Measurements from ENCODE around the gene FRA10AC1. TPM values are rescaled to one million over a fixed set of nuclear protein-coding genes. Genes with fewer than 3 reads are reported as not detected.
A peak's percentile ranks its signal among the peaks of the same experiment; 100 is the strongest.
"Not testable (repeated sequence)": the region's sequence is repeated elsewhere in the genome, so short reads cannot be mapped to it uniquely, and the experiment has no call there.

FRA10AC1 gene
- total RNA-seq, 2 experiments from 2014 or later, result 18.9 to 29.4 TPM

DNA sequence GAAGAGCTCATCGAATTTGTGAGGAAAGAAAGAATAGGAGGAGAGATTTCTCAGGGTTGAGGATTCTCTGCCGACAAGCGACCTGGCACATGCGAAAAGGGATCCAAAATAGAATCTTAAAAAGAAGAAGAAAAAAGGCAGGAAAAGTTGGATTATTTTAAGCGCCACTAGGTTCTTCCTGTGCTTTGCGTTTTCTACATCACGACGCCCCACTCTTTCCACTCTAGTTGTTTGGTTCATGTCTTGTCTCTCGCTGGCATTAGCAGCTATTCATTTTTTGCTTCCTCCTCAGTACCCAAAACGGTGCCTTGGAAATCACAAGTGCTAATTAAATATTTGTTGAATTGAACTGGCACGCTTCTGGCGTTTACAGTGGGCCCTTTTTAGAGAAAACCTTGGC lies 674 bp upstream of the FRA10AC1 start:
- H3K9me3 Mint-ChIP-seq (ENCODE audit: low read depth), result no peaks in the 10 kb centered on the region
- ChIA-PET POLR2A (interaction anchor here (0.8 kb wide), 1 partner anchor 19 kb away, joined by 6 read pairs; no protein-coding TSS in a partner anchor), CTCF (interaction anchor here (0.6 to 1.7 kb wide), 9 partner anchors 9 to 565 kb away, joined by 4 to 6 read pairs (median 4); no protein-coding TSS in a partner anchor)
- ATAC-seq (no peak), DNase-seq (peak; percentile 8)
- H3K4me1 Mint-ChIP-seq, result peaks cover 36% of the 10 kb centered on the region
- H3K36me3 Mint-ChIP-seq (ENCODE audit: low read depth), result peaks cover 12% of the 10 kb centered on the region
- no peak overlapping the region for H3K4me3 Mint-ChIP-seq
- intact Hi-C loops (cut with DNase I, micrococcal nuclease), result loop anchor here (2.0 to 10.0 kb wide), 8 partner anchors 114 to 1989 kb away; partner anchors contain the start of genes TCTN3 (in 2 of the 2), HELLS (in 1 of the 2), KIF11 (in 1 of the 2) and NOC3L (in 1 of the 2)
- H3K27me3 Mint-ChIP-seq, result no peaks in the 10 kb centered on the region
- no peak overlapping the region for H3K27ac Mint-ChIP-seq

DNA sequence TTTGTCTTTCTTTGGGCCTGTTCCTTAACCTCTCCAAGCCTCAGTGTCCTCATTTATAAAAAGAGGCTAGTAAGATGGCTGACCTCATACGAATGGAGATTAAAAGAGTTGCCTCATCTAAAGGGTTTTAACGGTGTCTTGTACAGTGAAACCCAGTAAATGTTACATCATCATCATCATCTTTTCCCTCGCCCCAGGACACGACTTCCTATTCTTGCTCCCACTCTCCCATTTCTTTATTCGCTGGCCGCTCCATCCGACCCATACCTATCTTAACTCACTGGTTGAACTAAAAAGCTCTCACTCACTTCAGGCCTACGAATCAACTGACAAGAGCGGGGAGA lies 554 bp downstream of the FRA10AC1 start:
- DNase-seq (peak; percentile 24), ATAC-seq (peak; percentile 28)
- peaks cover 24% of the 10 kb centered on the region for H3K4me1 Mint-ChIP-seq
- H3K27ac Mint-ChIP-seq, result no peak overlapping the region
- CTCF ChIA-PET, result interaction anchor here (0.6 to 1.7 kb wide), 10 partner anchors 10 to 618 kb away, joined by 3 to 6 read pairs (median 4); partner anchors contain the start of gene MYOF
- H3K9me3 Mint-ChIP-seq (ENCODE audit: low read depth), result no peaks in the 10 kb centered on the region
- intact Hi-C loops (cut with DNase I, micrococcal nuclease), result loop anchor here (1.0 to 10.0 kb wide), 15 partner anchors 50 to 1990 kb away; partner anchors contain the start of genes CEP55 (in 2 of the 2), HELLS (in 2 of the 2), NOC3L (in 2 of the 2) and SLC35G1 (in 2 of the 2)
- no peak overlapping the region for H3K4me3 Mint-ChIP-seq
- peaks cover 18% of the 10 kb centered on the region for H3K36me3 Mint-ChIP-seq (ENCODE audit: low read depth)
- no peaks in the 10 kb centered on the region for H3K27me3 Mint-ChIP-seq
- POLR2A ChIA-PET, result interaction anchor here (0.6 to 1.2 kb wide), 2 partner anchors 193 to 854 kb away, joined by 3 read pairs; partner anchors contain the start of gene EXOC6

DNA sequence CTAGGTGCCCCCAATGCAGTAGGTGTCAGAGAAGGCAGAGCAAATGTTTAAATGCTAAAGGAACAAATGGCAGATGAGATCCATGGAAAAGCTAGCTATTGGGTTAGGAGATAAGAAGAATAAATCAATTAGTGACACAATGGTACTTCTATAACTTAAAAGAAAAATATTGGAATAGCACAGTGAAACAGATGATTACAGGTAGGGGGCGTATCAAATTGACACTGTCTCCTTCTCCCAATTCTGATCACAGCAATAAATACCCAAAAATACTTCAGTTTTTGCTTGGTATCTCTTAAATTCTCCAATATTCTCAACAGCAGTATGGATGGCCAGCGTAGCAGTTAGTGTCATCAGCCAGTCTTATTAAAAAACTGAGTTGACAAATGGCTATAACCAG lies 5.2 kb downstream of the FRA10AC1 start:
- ChIA-PET CTCF (interaction anchor here (0.9 kb wide), 1 partner anchor 119 kb away, joined by 4 read pairs; no protein-coding TSS in a partner anchor), POLR2A (interaction anchor here (0.6 kb wide), 1 partner anchor 828 kb away, joined by 3 read pairs; no protein-coding TSS in a partner anchor)
- Mint-ChIP-seq H3K36me3 (ENCODE audit: low read depth) (peaks cover 38% of the 10 kb centered on the region), H3K27ac (no peak overlapping the region), H3K27me3 (no peaks in the 10 kb centered on the region), H3K4me1 (peaks cover 19% of the 10 kb centered on the region), H3K4me3 (no peak overlapping the region), H3K9me3 (ENCODE audit: low read depth) (no peaks in the 10 kb centered on the region)
- DNase-seq, result no peak
- intact Hi-C loops (cut with DNase I, micrococcal nuclease), result no loop called here
- ATAC-seq, result no peak

DNA sequence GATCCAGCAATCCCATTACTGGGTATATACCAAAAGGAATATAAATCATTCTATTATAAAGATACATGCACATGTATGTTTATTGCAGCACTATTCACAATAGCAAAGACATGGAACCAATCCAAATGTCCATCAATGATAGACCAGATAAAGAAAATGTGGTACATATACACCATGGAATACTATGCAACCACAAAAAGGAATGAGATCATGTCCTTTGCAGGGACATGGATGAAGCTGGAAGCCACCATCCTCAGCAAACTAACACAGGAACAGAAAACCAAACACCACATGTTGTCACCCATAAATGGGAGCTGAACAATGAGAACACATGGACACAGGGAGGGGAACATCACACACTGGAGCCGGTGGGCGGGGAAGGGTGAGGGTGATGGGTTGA lies 5.8 kb downstream of the FRA10AC1 start:
- H3K9me3 Mint-ChIP-seq (ENCODE audit: low read depth); DNase-seq; ATAC-seq; intact Hi-C loops (cut with DNase I, micrococcal nuclease); H3K27me3 Mint-ChIP-seq; H3K4me3 Mint-ChIP-seq; H3K27ac Mint-ChIP-seq; POLR2A ChIA-PET: not testable (repeated sequence)
- H3K36me3 Mint-ChIP-seq (ENCODE audit: low read depth), result peaks cover 40% of the 10 kb centered on the region
- peaks cover 19% of the 10 kb centered on the region for H3K4me1 Mint-ChIP-seq
- CTCF ChIA-PET, result interaction anchor here (0.9 kb wide), 1 partner anchor 120 kb away, joined by 4 read pairs; no protein-coding TSS in a partner anchor

DNA sequence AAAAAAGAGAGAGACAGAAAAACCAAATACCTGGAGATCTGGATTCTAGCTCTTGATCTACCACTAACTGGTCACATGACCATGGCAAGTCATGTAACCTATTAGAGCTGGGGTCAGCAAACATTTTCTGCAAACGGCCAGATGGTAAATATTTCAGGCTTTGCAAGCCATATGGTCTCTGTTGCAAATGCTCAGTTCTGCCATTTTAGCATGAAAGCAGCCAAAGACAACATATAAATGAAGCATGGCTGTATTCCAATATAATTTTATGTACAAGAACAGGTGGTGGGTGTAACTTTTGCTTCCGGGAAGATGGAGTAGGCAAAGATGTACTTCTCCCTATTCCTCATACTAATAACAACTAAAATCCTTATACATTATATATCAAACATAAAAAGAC lies 6.7 kb downstream of the FRA10AC1 start:
- POLR2A ChIA-PET, result no interaction called here

DNA sequence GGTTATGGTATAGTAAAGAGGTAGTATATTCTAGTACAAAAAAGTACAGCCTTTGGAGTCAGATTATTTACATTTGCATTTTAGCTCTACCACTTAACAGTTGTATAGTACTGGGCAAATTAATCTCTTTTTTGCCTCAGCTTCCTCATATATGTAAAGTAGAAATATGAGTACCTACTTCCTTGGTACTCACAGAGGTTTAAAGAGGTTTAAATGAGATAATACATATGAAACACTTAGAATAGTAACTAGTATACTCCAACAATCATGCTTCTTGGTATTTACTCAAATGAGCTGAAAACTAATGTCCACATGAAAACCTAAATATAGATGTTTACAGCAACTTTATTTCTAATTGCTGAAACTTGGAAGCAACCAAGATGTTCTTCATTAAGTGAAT lies 14.7 kb downstream of the FRA10AC1 start:
- ChIA-PET CTCF (interaction anchor here (1.2 to 2.3 kb wide), 4 partner anchors 11 to 128 kb away, joined by 3 to 5 read pairs (median 3); partner anchors contain the start of gene FRA10AC1), POLR2A (no interaction called here)
- Mint-ChIP-seq H3K27ac (no peak overlapping the region), H3K4me1 (no peaks in the 10 kb centered on the region), H3K9me3 (ENCODE audit: low read depth) (no peaks in the 10 kb centered on the region), H3K27me3 (no peaks in the 10 kb centered on the region), H3K36me3 (ENCODE audit: low read depth) (peaks cover 31% of the 10 kb centered on the region), H3K4me3 (no peak overlapping the region)
- ATAC-seq, result no peak
- DNase-seq, result no peak
- intact Hi-C loops (cut with DNase I, micrococcal nuclease), result no loop called here

More for the DNA sequence above, 6.7 kb downstream of the FRA10AC1 start:
- Mint-ChIP-seq H3K4me1 (peaks cover 15% of the 10 kb centered on the region), H3K27me3 (no peaks in the 10 kb centered on the region), H3K4me3 (no peak overlapping the region), H3K9me3 (ENCODE audit: low read depth) (no peaks in the 10 kb centered on the region), H3K36me3 (ENCODE audit: low read depth) (peaks cover 40% of the 10 kb centered on the region), H3K27ac (no peak overlapping the region)
- ATAC-seq, result no peak
- CTCF ChIA-PET, result interaction anchor here (0.7 to 0.8 kb wide), 2 partner anchors 12 to 638 kb away, joined by 3 to 4 read pairs; no protein-coding TSS in a partner anchor
- intact Hi-C loops (cut with DNase I, micrococcal nuclease), result no loop called here
- DNase-seq, result no peak

DNA sequence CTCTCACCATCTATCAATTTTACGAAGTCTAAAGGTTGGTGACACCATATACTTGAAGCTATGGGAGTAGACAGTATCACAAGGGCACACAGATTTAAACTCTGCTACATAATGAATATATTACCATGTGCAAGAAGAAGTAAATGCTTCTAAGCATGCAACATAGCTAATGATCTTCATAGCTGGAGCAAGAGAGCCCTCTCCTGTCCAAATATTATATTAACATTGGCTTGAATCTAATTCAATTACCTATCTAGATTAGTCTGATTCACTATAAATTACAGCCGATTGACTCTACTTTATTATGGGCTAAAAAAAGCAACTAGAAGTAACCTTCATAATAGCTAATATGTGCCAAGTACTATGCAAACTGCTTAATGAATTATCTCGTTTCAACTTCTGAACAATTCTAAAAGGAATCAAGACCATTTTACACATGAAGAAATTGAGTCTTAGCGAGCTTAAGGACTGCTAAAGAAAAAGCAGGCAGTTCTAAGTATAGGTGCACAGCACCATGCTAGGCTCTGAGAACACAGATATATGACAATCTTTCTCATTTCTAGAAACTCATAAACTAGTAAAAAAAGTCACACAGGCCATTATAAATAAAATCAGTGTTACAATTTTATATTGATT lies 21.9 kb downstream of the FRA10AC1 start:
- intact Hi-C loops (cut with DNase I, micrococcal nuclease), result loop anchor here in 1 of 2 experiments (2.0 to 5.0 kb wide), 2 partner anchors 126 to 303 kb away; no protein-coding TSS in a partner anchor
- ATAC-seq (no peak), DNase-seq (no peak)
- Mint-ChIP-seq H3K36me3 (ENCODE audit: low read depth) (peaks cover 24% of the 10 kb centered on the region), H3K4me3 (no peak overlapping the region), H3K27ac (no peak overlapping the region), H3K4me1 (no peaks in the 10 kb centered on the region), H3K9me3 (ENCODE audit: low read depth) (no peaks in the 10 kb centered on the region), H3K27me3 (no peaks in the 10 kb centered on the region)
- ChIA-PET POLR2A (interaction anchor here (0.5 kb wide), 1 partner anchor 644 kb away, joined by 5 read pairs; no protein-coding TSS in a partner anchor), CTCF (interaction anchor here (0.6 to 1.5 kb wide), 5 partner anchors 18 to 304 kb away, joined by 3 to 9 read pairs (median 5); no protein-coding TSS in a partner anchor)

DNA sequence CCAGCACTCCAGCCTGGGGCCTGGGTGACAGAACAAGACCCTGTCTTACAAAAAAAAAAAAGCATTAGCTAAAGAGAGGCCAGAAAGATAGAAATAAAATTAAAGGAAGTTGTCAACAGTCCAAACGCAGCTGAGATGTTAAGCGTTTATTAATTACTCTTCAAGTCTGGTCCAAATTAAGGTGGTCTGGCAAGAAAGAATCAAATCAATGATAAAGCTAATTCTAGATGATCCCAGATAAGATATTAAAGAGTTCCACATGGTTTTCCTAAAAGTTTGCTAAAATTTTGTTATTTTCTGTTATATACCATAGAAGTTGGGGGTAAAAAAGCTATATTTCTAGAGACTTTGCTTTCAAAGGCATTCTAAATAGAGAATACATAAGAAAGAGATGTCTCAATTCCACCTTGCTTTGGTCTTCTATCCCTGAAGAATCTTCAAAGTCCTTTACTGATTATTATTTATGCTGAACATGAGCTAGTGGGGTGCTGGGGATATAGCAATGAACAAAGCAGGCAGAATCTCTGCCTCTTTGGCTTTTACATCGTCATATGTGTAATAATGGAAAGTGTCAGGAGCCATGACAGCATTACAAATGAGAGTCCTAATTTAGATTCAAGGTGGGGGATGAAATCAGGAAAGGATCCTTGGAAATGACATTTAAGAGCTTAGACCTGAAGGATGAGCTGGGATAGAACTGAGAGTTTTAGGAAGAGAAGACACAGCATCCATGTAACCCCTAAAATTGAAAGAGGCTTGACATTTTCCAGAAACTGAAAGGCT lies 23.4 kb downstream of the FRA10AC1 start:
- H3K27me3 Mint-ChIP-seq, result no peaks in the 10 kb centered on the region
- no peaks in the 10 kb centered on the region for H3K9me3 Mint-ChIP-seq (ENCODE audit: low read depth)
- DNase-seq (no peak), ATAC-seq (no peak)
- no peak overlapping the region for H3K27ac Mint-ChIP-seq
- intact Hi-C loops (cut with DNase I, micrococcal nuclease), result no loop called here
- no peaks in the 10 kb centered on the region for H3K4me1 Mint-ChIP-seq
- peaks cover 22% of the 10 kb centered on the region for H3K36me3 Mint-ChIP-seq (ENCODE audit: low read depth)
- ChIA-PET CTCF (interaction anchor here (0.7 to 1.3 kb wide), 6 partner anchors 8 to 445 kb away, joined by 3 read pairs; no protein-coding TSS in a partner anchor), POLR2A (no interaction called here)
- H3K4me3 Mint-ChIP-seq, result no peak overlapping the region

DNA sequence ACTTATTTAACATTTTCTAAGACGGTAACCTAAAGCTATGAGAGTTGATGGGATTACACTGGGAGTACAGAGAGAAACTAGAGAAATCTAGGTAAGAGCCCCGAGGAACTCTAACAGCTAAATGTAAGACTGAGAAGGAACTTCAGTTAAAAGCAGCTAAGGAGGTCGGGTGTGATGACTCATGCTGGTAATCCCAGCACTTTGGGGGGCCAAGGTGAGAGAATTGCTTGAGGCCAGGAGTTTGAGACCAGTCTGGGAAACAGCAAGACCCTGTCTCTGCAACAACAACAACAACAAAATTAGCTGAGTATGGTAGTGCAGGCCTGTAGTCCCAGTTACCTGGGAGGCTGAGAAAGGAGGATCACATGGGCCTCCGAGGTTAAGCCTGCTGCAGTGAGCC lies 24.0 kb downstream of the FRA10AC1 start:
- no peaks in the 10 kb centered on the region for H3K4me1 Mint-ChIP-seq
- H3K4me3 Mint-ChIP-seq, result no peak overlapping the region
- no peaks in the 10 kb centered on the region for H3K9me3 Mint-ChIP-seq (ENCODE audit: low read depth)
- DNase-seq (no peak), ATAC-seq (no peak)
- CTCF ChIA-PET, result interaction anchor here (1.3 kb wide), 1 partner anchor 15 kb away, joined by 3 read pairs; no protein-coding TSS in a partner anchor
- no peak overlapping the region for H3K27ac Mint-ChIP-seq
- H3K27me3 Mint-ChIP-seq, result no peaks in the 10 kb centered on the region
- POLR2A ChIA-PET, result no interaction called here
- peaks cover 20% of the 10 kb centered on the region for H3K36me3 Mint-ChIP-seq (ENCODE audit: low read depth)
- intact Hi-C loops (cut with DNase I, micrococcal nuclease), result no loop called here

DNA sequence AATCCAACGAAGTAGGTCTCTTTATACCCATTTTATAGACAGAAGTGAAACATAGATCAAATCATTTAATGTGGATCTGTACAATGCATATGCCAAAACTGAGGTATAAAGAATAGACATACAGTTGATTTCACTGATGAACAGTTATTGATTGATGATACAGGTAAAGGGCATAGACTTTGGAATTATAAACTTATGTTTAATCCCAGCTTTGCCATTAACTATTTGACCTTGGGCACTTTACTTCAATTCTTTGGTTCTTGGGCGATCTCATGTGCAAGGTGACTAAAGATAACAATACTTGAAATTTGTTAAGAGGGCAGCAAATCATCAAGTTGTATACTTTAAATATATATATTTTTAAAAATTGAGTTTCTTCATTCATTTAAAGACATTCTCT lies 28.6 kb downstream of the FRA10AC1 start:
- no peak overlapping the region for H3K27ac Mint-ChIP-seq
- no peak overlapping the region for H3K4me3 Mint-ChIP-seq
- no peaks in the 10 kb centered on the region for H3K9me3 Mint-ChIP-seq (ENCODE audit: low read depth)
- H3K27me3 Mint-ChIP-seq, result no peaks in the 10 kb centered on the region
- no peaks in the 10 kb centered on the region for H3K4me1 Mint-ChIP-seq
- peaks cover 29% of the 10 kb centered on the region for H3K36me3 Mint-ChIP-seq (ENCODE audit: low read depth)
- intact Hi-C loops (cut with DNase I, micrococcal nuclease), result no loop called here
- DNase-seq (no peak), ATAC-seq (no peak)
- CTCF ChIA-PET, result no interaction called here
- POLR2A ChIA-PET, result no interaction called here

DNA sequence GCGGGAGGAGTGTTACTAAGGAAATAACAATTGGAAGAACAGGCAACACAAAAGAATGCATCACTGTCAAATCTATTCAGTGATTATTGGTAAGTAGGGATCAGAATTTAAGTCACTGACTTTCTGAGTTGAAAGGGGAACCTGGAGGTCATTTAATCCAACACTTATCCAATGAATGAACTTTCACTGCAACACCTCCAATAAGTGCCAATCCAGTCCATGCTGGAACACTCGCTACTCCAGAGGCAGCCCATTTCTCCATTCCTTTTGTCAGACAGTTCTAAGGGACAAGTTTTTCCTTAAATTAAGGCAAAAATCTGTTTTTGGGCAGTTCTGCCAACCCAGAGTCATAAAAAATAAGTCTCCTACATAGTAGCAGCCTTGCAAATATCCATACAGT lies 29.5 kb downstream of the FRA10AC1 start:
- Mint-ChIP-seq H3K4me1 (no peaks in the 10 kb centered on the region), H3K9me3 (ENCODE audit: low read depth) (no peaks in the 10 kb centered on the region), H3K27me3 (no peaks in the 10 kb centered on the region), H3K27ac (no peak overlapping the region), H3K4me3 (no peak overlapping the region), H3K36me3 (ENCODE audit: low read depth) (peaks cover 29% of the 10 kb centered on the region)
- ATAC-seq, result no peak
- intact Hi-C loops (cut with DNase I, micrococcal nuclease), result no loop called here
- POLR2A ChIA-PET, result no interaction called here
- no peak for DNase-seq
- CTCF ChIA-PET, result no interaction called here

All from activated CD4-positive, alpha-beta T cell treated with anti-CD3 and anti-CD28 coated beads for 36 hours (primary cell).